ENCODE results near the gene FAM114A1.
A peak's percentile ranks its signal among the peaks of the same experiment; 100 is the strongest.

The FAM114A1 gene

DNA sequence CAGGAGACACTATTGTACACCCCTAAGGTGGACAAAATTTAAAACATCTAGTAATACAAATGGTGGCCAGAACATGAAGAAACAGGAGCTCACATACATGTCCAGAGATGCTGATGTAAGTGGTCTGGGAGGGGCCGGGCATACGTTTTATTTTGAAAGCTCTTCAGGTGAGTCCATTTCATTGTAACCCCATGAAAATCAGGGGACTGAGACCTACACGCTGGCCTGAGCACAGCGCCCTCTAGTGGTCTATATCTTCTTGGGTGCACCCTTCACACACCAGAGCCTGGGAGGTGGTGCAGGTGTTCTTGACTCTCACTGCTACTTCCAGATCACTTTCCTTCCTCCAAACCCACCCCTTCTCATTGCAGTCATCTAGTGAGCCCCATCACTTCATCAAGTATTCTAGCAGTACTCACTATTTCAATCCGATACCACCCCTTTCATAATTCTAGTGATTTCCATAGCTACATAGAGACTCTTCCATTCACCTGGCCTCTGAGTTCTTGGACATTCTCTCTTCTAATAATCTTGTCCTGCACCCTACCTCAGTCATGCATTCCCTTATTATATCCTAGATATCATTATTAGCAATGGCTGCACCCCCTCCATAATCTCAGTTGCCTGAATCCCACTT lies 6.7 kb upstream of the FAM114A1 start:
- peak; percentile 53 for DNase-seq

DNA sequence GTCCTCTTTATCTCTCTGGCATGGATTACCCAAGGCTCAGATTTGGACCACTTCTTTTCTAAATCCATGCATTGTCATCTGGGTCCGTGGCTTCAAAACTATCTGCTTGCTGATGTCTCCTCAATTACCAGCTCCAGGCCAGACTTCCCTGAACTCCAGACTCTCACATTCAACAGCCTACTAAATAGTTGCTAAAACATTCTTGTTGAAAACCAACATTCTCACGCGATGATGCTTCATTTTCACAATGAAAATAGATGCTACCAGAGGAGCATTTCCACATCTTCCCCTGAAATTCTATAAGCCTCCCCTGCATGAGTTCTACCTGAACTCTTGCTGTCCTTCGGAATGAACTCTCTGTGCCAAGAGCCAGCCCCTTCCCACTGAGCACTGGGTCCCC lies 5.8 kb upstream of the FAM114A1 start:
- no peak for DNase-seq

DNA sequence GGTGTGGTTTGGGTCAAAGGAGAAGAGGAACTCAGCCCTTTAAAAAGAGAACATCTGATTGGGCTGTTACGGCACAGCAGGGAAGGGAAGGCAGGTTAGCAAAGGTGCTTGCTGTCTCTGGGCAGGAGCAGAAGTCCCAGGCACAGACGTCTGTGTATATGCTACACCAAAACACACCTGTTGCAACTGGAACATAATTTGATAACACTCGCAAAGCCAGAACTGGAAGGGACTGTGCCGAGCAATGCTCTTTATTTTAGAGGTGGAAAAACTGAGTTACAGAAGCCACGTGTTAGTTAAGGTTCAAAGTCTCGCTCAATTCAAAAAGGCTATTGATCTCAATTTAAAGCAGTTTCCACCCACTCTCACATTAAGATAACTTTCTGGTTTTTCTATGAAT lies 2.2 kb upstream of the FAM114A1 start:
- DNase-seq, result no peak

DNA sequence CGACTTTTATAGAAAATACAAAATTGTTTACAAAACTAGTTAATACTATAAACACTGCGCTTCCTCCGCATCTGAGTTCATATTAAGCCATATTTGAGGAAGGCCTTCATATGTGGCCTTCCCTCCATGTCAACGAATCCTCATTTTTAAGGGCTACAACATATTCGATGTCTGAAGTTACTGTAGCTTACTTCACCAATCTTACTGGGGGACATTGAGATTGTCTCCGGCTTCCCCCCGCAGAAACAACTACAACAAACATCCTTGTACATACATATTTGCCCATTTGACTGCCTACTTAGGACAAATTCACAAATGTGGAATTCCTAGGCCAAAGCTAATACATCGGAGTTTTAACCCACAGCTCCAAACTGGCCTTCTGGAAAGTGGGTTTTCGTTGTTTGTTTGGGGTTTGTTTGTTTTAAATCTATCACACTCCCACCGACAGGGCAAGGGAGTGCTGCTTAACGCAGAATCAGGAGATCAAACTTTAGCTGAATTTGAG lies 581 bp upstream of the FAM114A1 start:
- no peak for DNase-seq

DNA sequence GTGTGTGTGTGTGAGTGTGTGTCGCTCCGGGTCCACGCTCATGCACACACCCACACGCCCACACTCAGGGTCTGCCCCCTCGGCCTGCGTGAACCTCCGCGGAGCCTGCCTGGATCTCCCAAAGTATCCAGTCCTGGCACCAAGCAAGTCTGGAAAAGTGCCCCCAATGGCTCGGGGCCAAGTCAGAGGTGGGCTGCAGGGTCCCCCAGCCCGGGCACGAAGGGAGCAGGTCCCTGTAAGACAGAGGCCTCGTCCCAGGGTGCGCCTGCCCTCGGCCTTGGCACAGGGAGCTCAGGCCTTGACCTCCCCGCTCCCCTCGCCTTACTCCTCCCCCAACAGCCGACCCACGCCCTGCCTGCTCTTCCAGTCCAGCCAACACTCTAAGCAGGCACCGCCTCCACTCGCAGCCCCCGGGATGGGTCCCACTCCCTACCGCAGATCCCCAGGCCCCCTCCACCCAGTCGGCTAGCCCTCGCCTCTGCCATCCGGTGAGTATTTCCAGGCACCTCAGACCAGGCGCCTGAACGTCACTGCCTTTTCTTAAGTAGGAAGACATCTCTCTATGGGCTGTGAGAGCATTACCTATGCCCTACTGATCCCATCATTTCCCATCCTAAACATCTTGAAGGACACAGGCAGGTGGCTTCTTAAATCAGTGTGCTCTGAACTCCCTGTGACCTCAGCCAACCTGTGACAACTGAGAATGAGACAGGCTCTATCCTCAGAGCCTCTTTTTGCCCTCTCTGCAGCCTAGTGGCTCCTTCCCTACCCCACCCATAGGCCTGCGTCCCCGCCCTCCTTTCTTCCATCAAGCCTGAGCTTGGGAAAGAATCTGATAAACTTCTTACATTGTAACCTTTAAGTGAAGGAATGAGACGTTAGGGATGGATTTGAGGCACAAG lies 704 bp downstream of the FAM114A1 start:
- no peak for DNase-seq

DNA sequence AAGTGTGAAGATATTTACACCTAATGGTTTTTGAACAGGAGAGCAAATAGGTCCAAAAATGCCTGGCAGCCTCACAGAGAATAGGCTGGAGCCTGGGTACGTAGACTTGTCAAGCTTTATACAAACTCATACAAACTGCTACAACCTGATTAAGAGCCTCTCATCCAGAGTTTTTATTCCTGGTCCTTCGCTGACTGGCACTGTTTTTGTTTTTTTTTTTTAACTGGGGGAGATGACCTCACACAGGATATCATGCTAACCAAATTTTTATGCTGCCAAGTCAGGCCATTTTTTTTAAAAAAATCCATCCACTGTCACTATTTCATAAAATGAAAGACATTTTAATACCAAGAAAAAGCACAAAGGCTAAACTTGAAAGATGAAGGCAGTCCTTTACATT lies 1.9 kb downstream of the FAM114A1 start:
- DNase-seq, result no peak

DNA sequence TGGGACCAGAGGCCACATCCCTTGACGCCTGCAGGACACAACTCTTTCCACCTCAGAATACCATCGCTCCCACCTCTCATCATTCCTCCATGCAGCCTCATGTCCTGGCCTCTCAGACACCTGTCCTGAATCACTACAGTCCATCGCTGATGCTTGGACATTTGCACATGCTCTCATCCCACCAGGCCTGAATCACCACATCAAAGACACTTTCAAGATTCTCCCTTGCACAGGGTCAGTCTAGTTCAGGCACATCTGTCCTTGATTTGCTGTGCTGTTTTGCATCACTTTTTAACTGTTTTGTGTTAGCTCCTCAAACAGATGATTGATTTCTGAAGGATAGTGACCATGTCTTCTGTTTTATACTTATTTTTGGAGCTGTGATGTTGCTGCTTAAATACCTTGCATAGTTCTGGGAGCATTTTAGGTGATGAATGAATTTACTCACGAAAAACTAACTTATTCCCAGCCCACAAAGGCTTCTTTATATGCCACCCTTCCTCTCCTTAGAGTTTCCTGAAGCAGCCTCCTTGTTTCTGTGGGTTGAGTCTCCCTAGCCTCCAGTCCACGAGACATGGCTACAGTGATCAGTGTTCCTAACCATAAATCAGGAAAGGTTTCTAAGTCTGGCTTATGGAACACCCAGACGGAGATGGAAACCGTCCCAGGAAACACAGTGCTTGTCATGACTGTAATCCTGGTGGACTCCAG lies 2.6 kb downstream of the FAM114A1 start:
- DNase-seq, result no peak

DNA sequence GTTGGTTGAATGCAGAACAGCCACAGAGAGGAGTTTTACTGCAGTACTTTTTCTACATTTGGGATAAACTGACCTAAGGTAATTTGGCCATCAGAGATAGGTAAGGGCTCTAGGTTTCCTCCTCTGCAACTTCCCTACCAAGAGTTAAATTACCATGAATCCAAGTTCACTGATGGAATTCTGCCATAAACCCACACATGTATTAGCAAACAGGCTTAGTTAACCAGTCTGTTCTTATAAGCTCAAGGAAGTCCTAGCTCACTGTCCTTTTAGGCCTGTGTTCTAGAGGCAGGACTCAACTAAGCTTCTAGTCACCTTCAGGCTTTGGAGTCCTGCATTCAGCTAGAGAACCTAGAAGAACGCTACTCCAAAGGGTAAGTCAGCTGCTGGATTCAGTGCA lies 4.0 kb downstream of the FAM114A1 start:
- DNase-seq, result no peak

DNA sequence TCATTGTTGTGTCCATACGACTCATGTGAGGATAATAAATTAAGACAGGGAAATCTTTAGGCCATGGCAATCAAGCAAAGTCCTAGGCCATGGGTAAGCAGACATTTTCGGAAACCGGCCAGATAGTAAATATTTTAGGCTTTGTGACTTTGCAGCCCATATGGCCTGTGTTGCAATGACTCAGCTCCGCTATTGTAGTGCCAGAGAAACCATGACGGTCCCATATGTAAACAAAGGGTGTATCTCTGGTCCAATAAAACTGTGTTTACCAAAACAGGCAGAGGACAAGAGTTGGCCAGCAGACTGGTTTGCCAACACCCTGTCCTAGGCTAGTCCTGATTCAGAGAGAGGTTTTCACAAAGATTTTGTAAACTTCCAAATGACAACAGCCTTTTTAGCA lies 5.0 kb downstream of the FAM114A1 start:
- no peak for DNase-seq

DNA sequence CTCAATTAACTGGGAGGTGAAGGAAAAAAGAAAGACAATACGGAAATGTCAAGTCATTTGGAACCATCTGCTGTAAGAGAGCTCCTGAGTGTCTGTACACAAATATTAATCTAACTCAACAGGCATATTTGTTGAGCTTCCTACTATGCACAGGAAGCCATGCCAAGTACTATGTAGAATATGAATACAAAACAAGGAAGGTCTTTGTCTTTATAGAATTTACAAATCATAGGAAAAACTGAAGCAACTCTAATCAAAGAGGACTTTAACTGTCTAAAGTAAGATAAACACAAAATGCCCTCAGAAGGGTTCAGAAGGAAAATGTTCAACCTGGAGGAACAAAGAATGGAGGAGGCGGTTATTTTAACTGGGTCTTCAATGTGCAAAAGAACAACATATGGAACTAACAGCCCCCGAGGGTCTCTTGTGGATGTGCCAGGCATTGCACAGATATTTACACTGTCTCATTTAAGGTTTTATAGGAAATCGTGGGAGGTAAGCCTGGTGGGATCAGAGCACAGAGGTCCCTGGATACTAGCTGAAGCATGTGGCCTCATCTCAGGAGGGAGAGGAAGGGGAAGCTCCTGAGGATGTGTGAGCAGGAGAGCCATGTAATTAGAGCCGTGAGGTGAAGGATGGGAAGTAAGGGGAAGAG lies 5.8 kb downstream of the FAM114A1 start:
- no peak for DNase-seq

DNA sequence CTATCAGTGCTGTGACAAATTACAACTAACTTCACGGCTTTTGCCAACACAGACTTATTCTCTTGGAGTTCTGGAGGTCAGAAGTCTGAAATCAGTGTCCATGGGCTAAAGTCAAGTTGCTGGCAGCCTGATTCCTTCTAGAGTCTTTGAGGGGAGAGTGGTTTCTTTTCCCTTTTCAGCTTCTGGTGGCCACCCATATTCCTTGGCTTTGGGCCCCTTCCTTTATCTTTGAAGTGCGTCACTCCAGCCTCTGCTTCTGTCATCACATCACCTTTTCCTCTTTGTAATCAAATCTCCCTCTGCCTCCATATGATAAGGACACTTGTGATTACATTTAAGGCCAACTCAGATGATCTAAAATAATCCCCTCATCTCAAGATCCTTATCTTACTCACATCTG lies 9.0 kb downstream of the FAM114A1 start:
- DNase-seq, result no peak

DNA sequence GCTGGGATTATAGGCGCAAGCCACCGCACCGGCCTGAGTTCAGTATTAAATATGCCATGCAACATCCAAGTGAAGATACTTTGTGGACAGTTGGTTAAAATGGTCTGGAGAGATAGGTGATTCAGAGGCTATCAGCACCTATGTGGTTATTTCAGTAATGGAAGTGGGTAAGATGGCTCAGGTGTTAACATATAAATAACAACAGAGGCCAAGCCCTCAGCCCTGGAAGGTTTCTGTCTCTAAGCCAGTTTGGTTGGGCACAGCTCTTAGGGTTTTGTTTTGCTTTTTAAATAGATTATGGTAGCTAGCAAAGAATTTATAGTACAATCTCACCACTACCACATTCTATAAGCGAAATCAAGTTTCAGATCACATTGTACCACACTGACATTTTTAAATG lies 16.6 kb downstream of the FAM114A1 start:
- DNase-seq, result no peak

DNA sequence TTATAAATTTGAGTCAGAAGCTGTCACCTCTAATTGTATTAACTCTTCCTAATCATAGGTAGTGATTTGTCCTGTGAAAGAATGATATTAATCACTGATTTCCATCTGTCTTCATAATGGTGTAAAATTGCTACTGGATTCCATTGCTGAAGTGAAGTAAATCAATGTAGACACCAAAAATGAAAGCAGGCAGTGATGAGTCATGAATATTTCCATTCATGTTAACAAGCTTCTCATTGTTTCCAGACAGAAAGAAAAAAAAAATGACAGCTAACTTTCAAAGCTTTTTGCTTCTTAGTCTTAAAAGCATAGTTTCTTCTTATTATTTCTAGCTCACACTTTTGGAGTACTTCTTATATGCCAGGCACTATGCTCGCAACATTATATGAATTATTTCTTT lies 21.5 kb downstream of the FAM114A1 start:
- DNase-seq, result no peak

DNA sequence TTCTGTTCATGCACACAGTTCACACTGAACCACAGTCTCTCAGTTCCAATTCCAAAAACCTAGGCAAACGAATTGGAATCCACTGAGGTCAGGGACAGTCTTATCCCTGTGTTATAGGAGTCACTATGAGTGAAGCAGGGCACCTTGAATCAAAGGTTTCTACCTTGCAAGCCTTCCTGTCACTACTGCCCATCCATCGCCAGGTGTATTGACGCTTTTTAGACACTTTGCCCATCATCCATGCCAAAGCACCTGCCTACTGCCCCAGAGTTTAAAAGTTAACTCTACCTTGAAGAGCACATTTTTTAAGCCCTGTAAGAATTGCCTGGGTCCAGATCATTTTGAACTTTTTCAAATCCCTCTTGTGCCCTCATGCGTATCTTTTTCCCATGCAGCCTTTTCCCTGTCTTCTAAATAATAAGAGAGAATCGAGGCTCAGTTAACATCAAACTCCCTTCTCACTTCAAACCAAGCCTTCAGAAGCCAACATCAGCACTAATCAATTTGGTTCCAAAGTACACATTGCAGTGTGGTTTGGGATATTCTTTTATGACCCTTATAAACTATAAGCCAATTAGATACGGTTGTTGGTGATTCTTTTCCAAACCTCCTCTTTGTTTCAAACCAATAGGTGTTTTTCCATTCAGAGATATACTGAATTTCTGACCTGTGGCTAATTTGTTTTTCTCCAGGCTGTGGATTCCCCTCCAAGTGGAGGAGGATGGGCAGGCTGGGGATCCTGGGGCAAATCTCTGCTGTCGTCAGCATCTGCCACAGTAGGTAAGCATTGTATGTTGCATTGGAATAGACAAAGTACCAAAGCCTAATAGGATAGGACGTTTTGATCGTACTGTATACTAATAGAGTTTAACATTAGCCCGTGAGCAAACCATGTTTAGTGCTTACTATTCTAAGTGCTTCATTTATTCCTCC lies 23.7 kb downstream of the FAM114A1 start:
- no peak for DNase-seq

DNA sequence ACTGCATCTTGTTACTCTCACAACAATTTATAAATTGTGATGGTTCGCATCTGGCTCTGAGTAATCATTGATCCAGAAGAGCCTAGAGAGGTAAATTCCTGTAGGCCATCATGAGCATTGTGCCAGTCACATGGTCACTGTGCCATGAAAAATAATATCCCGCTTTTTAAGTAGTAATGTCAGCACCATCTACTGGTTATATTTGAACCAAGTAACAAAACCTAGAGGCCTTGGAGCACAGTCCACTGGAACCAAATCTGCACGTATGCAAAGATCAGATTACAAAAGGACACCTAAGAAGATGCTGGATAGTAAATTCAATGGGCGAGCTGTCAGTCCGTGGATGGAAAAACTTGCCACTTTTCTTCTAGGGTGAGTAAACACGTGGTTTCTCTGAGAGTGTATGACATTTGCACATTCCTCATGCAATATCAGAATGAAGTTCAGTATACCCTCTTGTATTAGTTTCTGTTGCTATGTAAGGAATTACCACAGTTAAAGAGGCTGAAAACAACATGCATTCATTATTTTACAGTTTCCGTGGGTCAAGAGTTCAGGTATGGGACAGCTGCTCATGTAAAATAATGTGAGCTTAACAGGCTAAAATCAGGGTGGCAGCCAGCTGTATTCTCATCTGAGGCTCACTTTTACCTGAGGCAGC lies 26.8 kb downstream of the FAM114A1 start:
- no peak for DNase-seq

DNA sequence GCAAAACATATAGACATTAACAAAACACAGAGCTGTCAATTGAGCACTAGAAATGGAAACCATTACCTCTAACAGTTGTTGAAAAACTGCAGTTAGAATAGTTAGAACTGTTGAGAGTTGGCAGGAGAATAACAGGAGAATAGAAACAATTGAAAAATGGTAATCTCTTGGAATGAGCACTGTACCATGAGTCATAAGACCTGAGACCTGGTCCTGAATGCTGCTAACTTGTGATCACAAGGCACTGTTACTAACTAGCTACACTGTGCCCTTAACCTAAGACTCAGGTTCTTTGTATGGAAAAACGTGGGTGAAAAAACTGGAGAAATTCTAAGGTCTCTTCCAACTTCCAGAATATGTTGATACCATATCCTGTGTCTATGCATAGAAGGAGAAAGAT lies 29.3 kb downstream of the FAM114A1 start:
- no peak for DNase-seq

DNA sequence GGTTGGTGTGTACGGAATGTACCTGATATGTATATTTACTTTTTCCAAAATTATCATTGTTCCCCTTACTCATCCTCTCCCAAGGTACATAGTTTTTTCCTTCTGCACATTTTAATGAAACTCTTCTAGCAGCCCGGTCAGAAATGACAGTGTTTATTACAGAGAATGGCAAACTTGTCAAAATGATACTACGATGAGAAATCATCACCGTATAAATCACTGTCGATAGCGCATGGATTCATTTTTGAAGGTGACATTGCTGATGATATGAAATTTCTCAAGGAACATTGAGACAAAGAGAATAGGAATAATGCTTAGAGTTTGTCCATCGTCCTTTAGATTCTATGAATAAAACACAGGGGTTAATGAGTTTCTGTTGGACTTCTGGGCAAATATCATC lies 30.6 kb downstream of the FAM114A1 start:
- DNase-seq, result no peak

DNA sequence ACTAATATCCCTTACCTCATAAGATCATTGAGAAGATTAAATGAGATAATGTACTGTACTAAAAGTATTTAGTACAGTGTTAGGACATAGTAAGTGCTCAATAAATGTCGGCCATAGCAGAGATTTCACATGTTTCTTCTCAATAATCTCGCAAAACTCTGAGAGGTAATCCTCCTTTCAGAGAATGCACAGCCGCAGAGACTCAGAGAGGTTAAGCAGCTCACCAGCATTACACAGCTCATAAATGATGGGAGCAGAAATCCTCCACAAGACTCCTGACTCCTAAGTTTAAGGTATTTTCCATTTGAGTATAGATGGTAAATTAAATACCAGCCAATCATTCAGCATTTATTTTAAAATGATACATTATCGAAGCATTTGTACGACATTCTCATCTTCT lies 34.6 kb downstream of the FAM114A1 start:
- DNase-seq, result no peak

DNA sequence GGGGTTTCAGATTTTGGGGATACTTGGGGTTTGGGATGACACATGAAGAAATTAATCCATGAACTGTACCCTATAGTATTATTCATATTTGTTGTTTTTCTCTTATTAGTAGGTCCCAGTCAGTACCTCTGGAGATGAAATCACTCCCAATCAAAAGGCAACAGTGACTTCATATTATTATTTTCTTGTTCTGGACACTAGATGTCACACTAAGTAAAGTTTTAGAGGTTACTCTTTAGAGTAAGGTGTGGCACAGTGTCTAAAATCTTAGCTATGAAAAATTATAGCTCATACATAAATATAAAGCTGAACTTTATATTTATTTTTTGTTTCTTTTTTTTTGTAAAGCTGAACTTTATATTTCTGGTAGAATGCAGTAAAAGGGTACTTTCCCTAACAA lies 35.1 kb downstream of the FAM114A1 start:
- no peak for DNase-seq

DNA sequence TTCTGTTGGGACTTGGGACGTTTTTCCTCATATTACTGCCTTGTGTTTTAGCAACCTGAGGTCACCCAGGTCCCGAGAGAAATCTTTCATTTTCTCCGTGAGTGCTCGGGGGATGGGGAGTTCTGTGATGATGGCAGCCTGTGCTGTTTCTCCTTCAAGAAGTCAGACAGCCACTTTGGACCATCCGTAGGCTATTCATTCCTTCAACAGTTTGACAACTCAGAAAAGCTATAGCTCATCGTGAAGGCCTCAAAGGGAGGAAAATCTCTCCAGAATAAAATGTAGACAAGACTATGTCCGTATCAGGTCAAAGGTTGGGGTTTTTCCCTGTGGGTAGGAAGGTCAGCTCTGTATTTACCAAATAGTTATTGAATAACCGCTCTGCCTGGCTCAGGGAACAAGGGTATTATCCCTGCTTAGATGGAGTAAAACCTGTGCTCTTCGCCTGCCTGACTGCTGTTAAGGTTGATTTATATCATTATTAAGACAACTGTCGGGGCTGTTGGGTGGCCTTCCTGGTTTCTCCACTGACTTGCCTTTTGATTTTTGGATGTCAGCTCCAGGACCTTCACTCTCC lies 36.6 kb downstream of the FAM114A1 start:
- DNase-seq, result no peak

DNA sequence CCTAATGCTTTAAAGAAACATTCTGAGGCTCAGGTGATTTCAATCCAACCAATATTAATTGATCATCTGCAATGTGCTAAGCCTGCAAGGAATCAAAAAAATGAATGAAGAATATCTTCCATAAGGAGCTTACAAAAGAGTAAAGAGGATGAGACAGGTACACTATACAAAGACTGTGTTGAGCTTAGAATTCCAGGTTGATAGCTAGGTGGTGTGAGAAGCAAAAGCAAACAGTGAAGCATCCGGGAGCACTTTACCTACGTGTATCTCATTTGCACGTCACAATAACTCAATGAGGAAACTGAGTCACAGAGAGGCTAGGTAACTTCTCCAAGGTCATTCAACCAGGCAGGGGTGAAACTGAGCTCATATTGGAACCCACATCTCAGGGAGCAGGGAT lies 37.1 kb downstream of the FAM114A1 start:
- DNase-seq, result no peak
